ENCODE data around the gene EIF4B. TPM values are rescaled to one million over a fixed set of nuclear protein-coding genes. Genes with fewer than 3 reads are reported as not detected.
"Not testable (repeated sequence)": the region's sequence is repeated elsewhere in the genome, so short reads cannot be mapped to it uniquely, and the experiment has no call there.

Gene EIF4B
- total RNA-seq, 2 experiments from 2014 or later: 352 to 353 TPM

DNA sequence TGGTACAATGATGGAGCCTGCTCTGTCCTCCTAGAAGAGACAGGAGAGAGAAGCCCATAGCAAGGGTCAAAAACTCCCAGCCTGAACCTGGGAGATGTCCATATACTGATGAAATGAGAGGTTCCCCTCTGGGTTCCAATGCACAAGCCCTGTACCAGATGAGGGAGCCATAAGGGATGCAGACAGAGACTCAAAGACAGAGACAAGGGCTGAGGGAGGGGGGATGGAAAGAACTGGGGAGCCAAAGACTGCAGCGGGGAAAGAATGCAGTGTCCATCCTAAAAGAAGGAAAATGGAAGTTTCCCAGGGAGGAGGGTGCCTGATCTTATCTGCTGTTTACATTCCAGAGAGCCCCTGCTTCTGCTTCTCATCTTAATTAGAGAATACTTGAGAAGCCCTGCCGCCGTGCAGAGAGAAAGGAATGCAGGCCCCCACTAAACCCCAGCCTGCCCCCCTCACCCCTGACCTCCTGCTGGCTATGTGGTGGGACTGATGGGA is 29.6 kb upstream of the EIF4B start:
- Mint-ChIP-seq H3K27ac (no peak overlapping the region), H3K9me3 (ENCODE audit: insufficient read depth) (no peaks in the 10 kb centered on the region), H3K36me3 (ENCODE audit: low read depth) (no peaks in the 10 kb centered on the region), H3K4me3 (no peak overlapping the region), H3K27me3 (ENCODE audit: low read depth) (peaks cover 27% of the 10 kb centered on the region), H3K4me1 (ENCODE audit: low read depth) (no peaks in the 10 kb centered on the region)
- ChIA-PET POLR2A (no interaction called here), CTCF (interaction anchor here (12.6 kb wide), 1 partner anchor 95 kb away, joined by 445 read pairs; no protein-coding TSS in a partner anchor)
- no peak for DNase-seq
- ATAC-seq: no peak

DNA sequence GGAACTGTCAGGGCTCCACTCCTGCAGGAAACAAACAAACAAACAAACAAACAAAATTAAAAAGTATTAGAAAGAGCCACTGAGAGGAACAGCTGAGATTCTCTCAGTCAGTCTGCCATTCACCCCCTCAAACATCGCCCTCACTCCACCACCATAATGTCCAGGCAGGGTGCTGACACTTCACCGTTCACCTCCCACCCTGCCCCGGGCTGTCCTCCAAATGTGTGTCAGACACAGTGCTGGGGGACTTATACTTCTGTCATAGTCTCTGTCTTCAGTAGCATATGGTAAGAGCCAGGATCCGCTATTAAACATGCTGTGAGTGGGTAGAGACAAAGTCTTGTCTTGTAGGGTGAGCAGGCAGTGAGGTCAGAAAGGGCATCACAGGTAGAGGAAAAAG is 29.1 kb upstream of the EIF4B start:
- POLR2A ChIA-PET: no interaction called here
- Mint-ChIP-seq H3K27ac (no peak overlapping the region), H3K4me1 (ENCODE audit: low read depth) (no peaks in the 10 kb centered on the region), H3K4me3 (no peak overlapping the region), H3K36me3 (ENCODE audit: low read depth) (no peaks in the 10 kb centered on the region), H3K9me3 (ENCODE audit: insufficient read depth) (no peaks in the 10 kb centered on the region), H3K27me3 (ENCODE audit: low read depth) (peaks cover 27% of the 10 kb centered on the region)
- DNase-seq (no peak), ATAC-seq (no peak)
- CTCF ChIA-PET: interaction anchor here (0.8 to 12.6 kb wide), 2 partner anchors 21 to 95 kb away, joined by 3 to 445 read pairs; no protein-coding TSS in a partner anchor

DNA sequence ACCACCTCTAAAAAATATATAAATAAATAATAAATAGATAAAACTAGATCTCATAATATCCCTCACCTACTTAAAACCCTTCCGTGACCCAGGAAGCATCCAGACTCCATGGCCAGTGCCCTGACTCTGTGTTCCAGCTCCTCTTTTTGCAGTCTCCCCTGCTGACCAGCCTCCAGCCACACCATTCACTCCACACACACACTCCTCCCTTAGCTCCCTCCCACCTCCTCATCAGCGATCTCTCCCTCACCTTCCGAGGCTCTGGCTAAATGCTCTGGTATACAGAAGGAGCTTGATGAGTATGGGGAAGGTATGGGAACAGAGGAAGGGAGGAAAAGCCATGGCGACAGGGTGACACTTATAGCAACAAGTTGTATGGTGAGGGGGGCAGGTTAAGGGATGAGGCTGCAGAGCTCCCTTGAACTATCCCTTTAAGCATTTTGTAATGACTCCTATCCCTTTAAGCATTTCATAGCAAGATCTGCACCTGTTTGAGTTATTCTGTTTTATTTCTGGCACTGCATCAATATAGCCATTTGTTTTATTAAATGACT is 26.1 kb upstream of the EIF4B start:
- peaks cover 30% of the 10 kb centered on the region for H3K27me3 Mint-ChIP-seq (ENCODE audit: low read depth)
- ATAC-seq (no peak), DNase-seq (no peak)
- H3K36me3 Mint-ChIP-seq (ENCODE audit: low read depth): no peaks in the 10 kb centered on the region
- H3K27ac Mint-ChIP-seq: no peak overlapping the region
- ChIA-PET POLR2A (interaction anchor here (1.5 to 1.7 kb wide), 2 partner anchors 95 to 99 kb away, joined by 5 to 6 read pairs; no protein-coding TSS in a partner anchor), CTCF (interaction anchor here (0.6 to 12.6 kb wide), 37 partner anchors 9 to 821 kb away, joined by 3 to 445 read pairs (median 5); partner anchors contain the start of genes EIF4B and KRT8)
- no peak overlapping the region for H3K4me3 Mint-ChIP-seq
- no peaks in the 10 kb centered on the region for H3K9me3 Mint-ChIP-seq (ENCODE audit: insufficient read depth)
- H3K4me1 Mint-ChIP-seq (ENCODE audit: low read depth): no peaks in the 10 kb centered on the region

GRCh38 chr12:52980650-52981423 is 25.4 kb upstream of the EIF4B start:
- no peak overlapping the region for H3K4me3 Mint-ChIP-seq
- H3K27ac Mint-ChIP-seq: no peak overlapping the region
- no peaks in the 10 kb centered on the region for H3K9me3 Mint-ChIP-seq (ENCODE audit: insufficient read depth)
- CTCF ChIA-PET: interaction anchor here (0.6 to 12.6 kb wide), 37 partner anchors 9 to 821 kb away, joined by 3 to 445 read pairs (median 5); partner anchors contain the start of genes EIF4B and KRT8
- no peaks in the 10 kb centered on the region for H3K4me1 Mint-ChIP-seq (ENCODE audit: low read depth)
- peak; percentile 90 for DNase-seq
- no peaks in the 10 kb centered on the region for H3K36me3 Mint-ChIP-seq (ENCODE audit: low read depth)
- peak; percentile 91 for ATAC-seq
- peaks cover 30% of the 10 kb centered on the region for H3K27me3 Mint-ChIP-seq (ENCODE audit: low read depth)
- POLR2A ChIA-PET: interaction anchor here (1.5 to 1.7 kb wide), 2 partner anchors 96 to 100 kb away, joined by 5 to 6 read pairs; no protein-coding TSS in a partner anchor

GRCh38 chr12:52984136-52984535 is 22.1 kb upstream of the EIF4B start:
- H3K9me3 Mint-ChIP-seq (ENCODE audit: insufficient read depth): no peaks in the 10 kb centered on the region
- no peaks in the 10 kb centered on the region for H3K4me1 Mint-ChIP-seq (ENCODE audit: low read depth)
- no peak overlapping the region for H3K27ac Mint-ChIP-seq
- CTCF ChIA-PET: interaction anchor here (12.6 kb wide), 1 partner anchor 102 kb away, joined by 445 read pairs; no protein-coding TSS in a partner anchor
- POLR2A ChIA-PET: no interaction called here
- H3K27me3 Mint-ChIP-seq (ENCODE audit: low read depth): peaks cover 12% of the 10 kb centered on the region
- no peaks in the 10 kb centered on the region for H3K36me3 Mint-ChIP-seq (ENCODE audit: low read depth)
- DNase-seq (no peak), ATAC-seq (peak; percentile 43)
- no peak overlapping the region for H3K4me3 Mint-ChIP-seq

DNA sequence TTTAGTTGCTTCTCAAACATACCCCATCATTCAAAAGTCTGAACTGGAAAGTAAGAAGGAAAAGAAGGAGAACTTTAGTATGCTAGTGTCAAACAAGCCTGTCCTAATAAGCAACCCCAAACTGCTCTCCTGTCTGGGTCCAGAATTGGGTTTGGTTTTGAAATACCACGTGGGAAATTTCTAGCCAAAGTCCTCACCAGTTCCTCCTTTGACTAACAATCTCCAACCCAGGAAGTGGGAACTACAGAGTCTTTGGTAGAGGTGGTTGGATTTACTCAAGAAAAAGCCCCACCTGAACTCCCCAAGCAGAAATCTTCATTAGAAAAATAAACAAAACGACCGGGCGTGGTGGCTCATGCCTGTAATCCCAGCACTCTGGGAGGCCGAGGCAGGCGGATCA is 17.4 kb upstream of the EIF4B start:
- no peak for DNase-seq

DNA sequence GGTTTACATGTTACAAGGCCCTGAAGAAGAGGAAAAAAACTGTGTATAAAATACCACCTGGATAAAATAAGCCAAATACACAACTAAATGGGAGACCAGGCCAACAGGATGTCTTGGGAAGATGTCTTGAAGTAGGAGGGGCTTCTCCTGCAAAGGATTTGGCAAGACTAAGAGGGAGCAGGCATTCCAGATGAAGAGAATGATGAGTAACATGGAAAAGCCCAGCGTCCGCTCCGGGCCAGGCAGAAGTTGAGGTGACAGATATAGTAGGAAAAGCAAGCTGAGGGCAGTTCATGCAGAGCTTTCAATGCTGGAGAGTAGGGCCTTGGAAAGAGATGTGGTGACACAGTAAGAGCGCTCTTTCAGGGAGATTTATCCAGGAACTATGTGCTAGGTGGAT is 16.1 kb upstream of the EIF4B start:
- POLR2A ChIA-PET: no interaction called here
- DNase-seq (no peak), ATAC-seq (no peak)
- Mint-ChIP-seq H3K9me3 (ENCODE audit: insufficient read depth) (no peaks in the 10 kb centered on the region), H3K4me1 (ENCODE audit: low read depth) (no peaks in the 10 kb centered on the region), H3K36me3 (ENCODE audit: low read depth) (no peaks in the 10 kb centered on the region), H3K27me3 (ENCODE audit: low read depth) (no peaks in the 10 kb centered on the region), H3K4me3 (no peak overlapping the region), H3K27ac (no peak overlapping the region)
- CTCF ChIA-PET: interaction anchor here (3.7 kb wide), 1 partner anchor 106 kb away, joined by 20 read pairs; no protein-coding TSS in a partner anchor

More for the DNA sequence above, 17.4 kb upstream of the EIF4B start:
- no peaks in the 10 kb centered on the region for H3K36me3 Mint-ChIP-seq (ENCODE audit: low read depth)
- no peak for ATAC-seq
- H3K27ac Mint-ChIP-seq: no peak overlapping the region
- CTCF ChIA-PET: interaction anchor here (12.6 kb wide), 1 partner anchor 107 kb away, joined by 445 read pairs; no protein-coding TSS in a partner anchor
- H3K4me3 Mint-ChIP-seq: no peak overlapping the region
- POLR2A ChIA-PET: no interaction called here
- H3K27me3 Mint-ChIP-seq (ENCODE audit: low read depth): peaks cover 4% of the 10 kb centered on the region
- no peaks in the 10 kb centered on the region for H3K9me3 Mint-ChIP-seq (ENCODE audit: insufficient read depth)
- H3K4me1 Mint-ChIP-seq (ENCODE audit: low read depth): no peaks in the 10 kb centered on the region

DNA sequence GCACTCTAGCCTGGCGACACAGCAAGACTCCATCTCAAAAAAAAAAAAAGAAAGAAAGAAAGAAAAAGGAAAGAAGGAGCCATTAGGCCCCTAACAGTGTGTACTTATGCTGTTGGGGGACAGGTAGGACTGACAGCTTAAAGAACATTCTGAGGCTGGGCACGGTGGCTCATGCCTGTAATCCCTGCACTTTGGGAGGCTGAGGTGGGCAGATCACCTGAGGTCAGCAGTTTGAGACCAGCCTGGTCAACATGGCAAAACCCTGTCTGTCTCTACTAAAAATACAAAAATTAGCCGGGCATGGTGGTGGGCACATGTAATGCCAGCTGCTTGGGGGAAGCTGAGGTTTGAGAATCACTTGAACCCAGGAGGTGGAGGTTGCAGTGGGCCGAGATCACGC is 14.0 kb upstream of the EIF4B start:
- CTCF ChIA-PET: interaction anchor here (1.8 to 3.7 kb wide), 3 partner anchors 11 to 112 kb away, joined by 7 to 20 read pairs (median 8); no protein-coding TSS in a partner anchor
- H3K4me3 Mint-ChIP-seq; ATAC-seq; H3K36me3 Mint-ChIP-seq (ENCODE audit: low read depth); H3K27ac Mint-ChIP-seq; POLR2A ChIA-PET; H3K27me3 Mint-ChIP-seq (ENCODE audit: low read depth); H3K4me1 Mint-ChIP-seq (ENCODE audit: low read depth); DNase-seq; H3K9me3 Mint-ChIP-seq (ENCODE audit: insufficient read depth): not testable (repeated sequence)

DNA sequence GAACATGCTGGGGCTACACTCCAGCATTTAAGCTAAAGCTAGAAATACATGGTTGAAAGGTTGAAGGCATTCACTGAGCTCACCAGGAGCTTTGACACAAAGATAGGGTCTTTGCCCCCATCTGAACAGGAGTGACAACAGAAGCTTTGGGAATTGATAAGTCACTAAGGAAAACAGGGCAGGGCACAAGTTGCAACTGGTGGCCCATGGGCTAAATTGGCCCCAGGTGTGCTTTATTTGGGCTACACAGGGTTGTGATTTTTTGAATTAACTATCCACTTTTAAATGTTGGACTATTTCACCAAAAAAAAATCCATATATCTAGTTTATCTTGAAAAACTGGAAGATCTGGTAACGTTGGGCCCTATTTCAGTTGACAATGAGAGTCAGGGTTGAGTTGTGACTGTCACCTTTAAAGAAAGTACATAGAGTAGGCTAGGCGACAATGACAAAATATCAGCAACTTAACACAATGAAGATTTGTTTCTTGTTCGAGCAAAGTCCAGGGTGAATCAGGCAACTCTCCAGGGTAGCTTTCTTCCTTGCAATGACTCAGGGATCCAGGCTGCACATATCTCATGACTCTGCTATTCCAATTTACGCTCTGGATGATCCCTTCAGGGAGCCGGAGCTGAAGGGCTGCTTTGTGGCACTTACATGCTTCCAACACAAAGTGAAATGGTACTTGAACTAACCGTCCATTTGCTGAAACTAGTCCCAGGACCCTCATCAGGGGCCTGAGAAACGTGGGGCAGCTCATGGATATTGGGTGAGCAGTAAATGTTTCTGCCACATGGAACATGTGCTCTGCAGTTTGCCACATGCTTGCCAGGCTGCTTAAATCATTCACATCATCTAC is 13.3 kb upstream of the EIF4B start:
- no peak overlapping the region for H3K27ac Mint-ChIP-seq
- peaks cover 2% of the 10 kb centered on the region for H3K27me3 Mint-ChIP-seq (ENCODE audit: low read depth)
- H3K4me3 Mint-ChIP-seq: no peak overlapping the region
- no peaks in the 10 kb centered on the region for H3K9me3 Mint-ChIP-seq (ENCODE audit: insufficient read depth)
- ChIA-PET CTCF (interaction anchor here (2.0 to 3.7 kb wide), 2 partner anchors 108 to 113 kb away, joined by 8 to 20 read pairs; no protein-coding TSS in a partner anchor), POLR2A (no interaction called here)
- ATAC-seq (no peak), DNase-seq (no peak)
- H3K4me1 Mint-ChIP-seq (ENCODE audit: low read depth): no peaks in the 10 kb centered on the region
- no peaks in the 10 kb centered on the region for H3K36me3 Mint-ChIP-seq (ENCODE audit: low read depth)

DNA sequence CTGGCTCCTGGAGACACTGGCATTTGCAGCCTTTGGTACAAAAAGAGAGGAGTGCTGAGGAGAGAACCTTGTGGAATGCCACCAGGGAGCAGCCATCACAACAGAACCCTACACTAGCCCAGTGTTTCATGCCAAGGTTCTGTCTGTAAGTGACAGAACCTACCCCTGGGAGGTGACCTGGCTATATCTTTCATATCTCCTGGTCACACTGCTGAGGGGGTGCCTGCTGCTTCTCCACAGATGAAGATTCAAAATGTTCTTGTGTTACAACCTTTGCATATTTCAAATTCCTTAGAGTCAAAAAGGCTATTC is 12.7 kb upstream of the EIF4B start:
- no peak overlapping the region for H3K4me3 Mint-ChIP-seq
- CTCF ChIA-PET: interaction anchor here (3.7 kb wide), 1 partner anchor 109 kb away, joined by 20 read pairs; no protein-coding TSS in a partner anchor
- no peaks in the 10 kb centered on the region for H3K4me1 Mint-ChIP-seq (ENCODE audit: low read depth)
- no peaks in the 10 kb centered on the region for H3K9me3 Mint-ChIP-seq (ENCODE audit: insufficient read depth)
- no peak overlapping the region for H3K27ac Mint-ChIP-seq
- H3K36me3 Mint-ChIP-seq (ENCODE audit: low read depth): no peaks in the 10 kb centered on the region
- DNase-seq (no peak), ATAC-seq (no peak)
- POLR2A ChIA-PET: no interaction called here
- H3K27me3 Mint-ChIP-seq (ENCODE audit: low read depth): peaks cover 2% of the 10 kb centered on the region

DNA sequence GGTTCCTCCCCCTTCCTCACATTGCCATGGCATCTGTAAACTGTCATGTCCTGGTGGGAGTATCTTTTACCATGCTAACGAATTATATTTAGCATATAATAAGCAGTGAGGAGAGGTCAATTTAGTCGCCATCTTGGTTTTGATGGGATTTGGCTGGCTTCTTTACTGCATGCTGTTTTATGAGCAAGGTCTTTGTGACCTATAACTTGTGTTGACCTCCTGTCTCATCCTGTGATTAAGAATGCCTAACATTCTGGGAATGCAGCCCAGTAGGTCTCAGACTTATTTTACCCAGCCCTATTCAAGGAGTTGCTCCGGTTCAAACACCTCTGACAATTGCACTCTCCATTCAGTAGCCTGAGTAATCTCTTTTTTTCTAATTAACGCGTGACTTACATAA is 2.1 kb upstream of the EIF4B start:
- CTCF ChIA-PET: interaction anchor here (2.3 kb wide), 1 partner anchor 124 kb away, joined by 12 read pairs; no protein-coding TSS in a partner anchor
- H3K4me3 Mint-ChIP-seq: peak overlapping the region; percentile 32
- DNase-seq (no peak), ATAC-seq (no peak)
- no peaks in the 10 kb centered on the region for H3K9me3 Mint-ChIP-seq (ENCODE audit: insufficient read depth)
- no peak overlapping the region for H3K27ac Mint-ChIP-seq
- H3K27me3 Mint-ChIP-seq (ENCODE audit: low read depth): peaks cover 7% of the 10 kb centered on the region
- H3K4me1 Mint-ChIP-seq (ENCODE audit: low read depth): peaks cover 31% of the 10 kb centered on the region
- POLR2A ChIA-PET: no interaction called here
- H3K36me3 Mint-ChIP-seq (ENCODE audit: low read depth): peaks cover 13% of the 10 kb centered on the region

Data from activated CD8-positive, alpha-beta T cell treated with anti-CD3 and anti-CD28 coated beads, Interleukin-2, amount 10 ng/mL, durations not matched to agents 7 days and 5 days (primary cell).